HG03066 (cell line): Measurements from ENCODE around the gene ACHE.

Experiments used
- ATAC-seq: cut with Tn5 transposase; IDR thresholded peaks from one replicate; pipeline ENCODE4 v1.9.1; 2021; ENCODE audit warnings: low read depth; ENCODE audit not compliant: unreplicated experiment

The ACHE gene

DNA sequence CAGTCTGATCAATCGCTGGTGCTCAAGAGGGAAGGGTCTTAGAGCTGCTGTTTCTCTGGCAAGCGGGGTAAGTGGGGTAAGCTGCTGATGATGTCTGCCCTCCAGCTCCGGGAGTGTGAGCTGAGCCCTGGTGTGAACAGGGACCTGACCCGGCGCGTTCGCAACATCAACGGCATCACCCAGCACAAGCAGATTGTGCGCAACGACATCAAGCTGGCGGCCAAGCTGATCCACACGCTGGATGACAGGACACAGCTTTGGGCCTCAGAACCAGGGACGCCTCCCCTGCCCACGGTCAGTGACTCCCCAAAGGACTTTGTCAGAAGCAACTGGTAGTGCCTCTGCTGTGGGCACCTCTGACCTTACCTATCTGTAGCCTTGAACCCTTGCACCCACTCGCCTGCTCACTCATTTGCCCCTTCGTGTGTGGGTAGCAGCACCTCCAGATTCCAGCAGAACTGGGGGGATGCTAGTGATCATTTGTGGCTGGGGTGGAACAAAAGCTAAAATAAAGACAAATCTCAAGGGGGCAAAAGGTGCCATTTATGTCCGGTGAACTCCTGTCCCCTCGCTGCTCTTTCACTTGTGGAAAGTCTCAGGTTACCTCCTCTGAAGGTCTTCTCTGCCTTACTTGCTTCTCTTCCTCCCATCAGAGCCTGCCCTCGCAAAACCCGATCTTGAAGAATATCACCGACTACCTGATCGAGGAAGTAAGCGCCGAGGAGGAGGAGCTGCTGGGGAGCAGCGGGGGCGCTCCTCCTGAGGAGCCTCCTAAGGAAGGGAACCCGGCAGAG lies 9.3 kb downstream of the ACHE start:
- no peak for ATAC-seq

DNA sequence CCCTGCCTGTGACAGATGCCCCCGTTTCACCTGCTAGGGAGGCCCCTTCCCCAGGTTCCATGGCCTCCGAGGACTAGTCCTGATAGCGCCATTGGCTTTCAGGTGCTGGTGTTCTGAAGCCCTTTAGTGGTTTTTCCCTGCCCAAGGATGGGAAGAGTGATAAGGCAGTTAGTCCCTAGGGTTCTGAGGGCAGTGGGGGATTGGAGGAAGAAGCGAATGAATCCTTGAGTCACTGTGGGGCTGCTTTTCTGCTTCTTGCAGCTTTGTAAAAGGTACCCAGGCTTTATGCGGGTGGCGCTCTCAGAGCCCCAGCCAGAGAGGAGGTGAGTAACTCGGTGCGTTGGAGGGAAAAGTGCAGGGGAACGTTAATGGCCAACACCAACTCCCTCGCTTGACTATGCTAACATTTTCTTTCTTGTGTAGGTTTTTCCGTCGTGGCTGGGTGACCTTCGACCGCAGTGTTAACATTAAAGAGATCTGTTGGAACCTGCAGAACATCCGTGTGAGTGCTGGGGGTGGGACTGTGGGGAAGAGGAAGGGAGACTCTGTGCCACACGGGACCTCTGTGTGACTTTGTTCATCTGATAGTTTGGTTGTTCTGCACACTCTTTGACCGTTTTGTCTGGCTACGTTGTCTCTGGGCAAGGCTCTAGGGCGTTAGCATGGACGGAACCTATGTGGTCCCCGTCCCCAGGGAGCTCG lies 10.1 kb downstream of the ACHE start:
- ATAC-seq: no peak

DNA sequence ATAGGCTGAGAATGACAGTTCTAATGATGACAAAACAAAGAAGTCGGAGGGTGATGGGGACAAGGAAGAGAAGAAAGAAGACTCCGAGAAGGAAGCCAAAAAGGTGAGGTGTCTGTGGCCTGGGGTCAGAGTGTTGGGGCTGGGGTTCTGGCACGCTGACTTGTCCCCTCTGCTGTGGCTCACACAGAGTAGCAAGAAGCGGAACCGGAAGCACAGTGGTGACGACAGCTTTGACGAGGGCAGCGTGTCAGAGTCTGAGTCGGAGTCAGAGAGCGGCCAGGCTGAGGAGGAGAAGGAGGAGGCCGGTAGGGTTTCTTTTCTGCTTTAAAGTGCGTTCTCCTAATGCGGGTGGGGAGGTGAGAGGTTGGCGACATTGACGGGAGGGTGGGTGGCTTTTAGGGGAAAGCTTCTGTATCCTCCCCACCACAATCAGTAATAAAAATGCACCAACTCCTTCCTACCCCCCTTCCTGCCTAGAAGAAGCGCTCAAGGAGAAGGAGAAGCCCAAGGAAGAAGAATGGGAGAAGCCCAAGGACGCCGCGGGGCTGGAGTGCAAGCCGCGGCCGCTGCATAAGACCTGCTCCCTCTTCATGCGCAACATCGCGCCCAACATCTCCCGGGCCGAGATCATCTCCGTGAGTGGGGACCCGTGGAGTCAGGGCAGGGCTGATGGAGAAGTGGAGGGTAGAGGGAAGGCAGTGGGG lies 10.8 kb downstream of the ACHE start:
- no peak for ATAC-seq

DNA sequence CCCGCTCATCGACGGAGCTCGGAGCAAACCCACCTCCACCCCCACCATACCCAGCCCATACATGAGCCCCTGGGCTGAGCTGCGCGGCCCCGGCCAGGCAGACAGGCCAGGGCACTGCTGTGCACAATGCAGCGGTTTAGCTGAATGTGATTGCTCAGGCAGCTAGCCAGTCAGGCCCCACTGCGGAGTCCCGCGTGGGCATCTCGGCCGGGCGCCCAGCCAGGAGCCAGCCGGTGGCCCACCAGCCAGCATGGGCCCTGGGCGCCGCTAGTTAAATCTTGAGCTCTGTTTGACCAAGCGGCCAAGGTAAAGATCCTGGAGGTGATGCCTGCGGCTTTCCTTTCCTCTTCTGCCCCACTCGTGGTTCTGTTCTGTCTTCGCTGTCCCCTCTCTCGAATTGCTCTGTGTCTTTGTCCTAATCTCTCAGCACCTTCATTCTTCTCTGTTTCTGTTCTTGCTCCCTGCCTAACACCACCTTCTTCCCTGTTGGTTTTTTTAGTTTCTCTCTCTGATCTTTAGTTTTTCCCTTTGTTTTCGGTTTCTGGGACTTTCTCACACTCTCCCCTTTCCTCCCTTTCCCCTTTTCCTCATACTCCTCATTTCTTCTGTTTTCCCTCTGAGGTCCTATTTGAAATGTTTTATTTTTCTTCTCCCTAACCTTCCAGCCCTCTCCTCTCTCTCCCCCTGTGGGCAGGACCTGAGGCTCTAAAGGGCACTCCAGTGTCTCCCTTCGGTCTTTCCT lies 12.7 kb downstream of the ACHE start:
- no peak for ATAC-seq

DNA sequence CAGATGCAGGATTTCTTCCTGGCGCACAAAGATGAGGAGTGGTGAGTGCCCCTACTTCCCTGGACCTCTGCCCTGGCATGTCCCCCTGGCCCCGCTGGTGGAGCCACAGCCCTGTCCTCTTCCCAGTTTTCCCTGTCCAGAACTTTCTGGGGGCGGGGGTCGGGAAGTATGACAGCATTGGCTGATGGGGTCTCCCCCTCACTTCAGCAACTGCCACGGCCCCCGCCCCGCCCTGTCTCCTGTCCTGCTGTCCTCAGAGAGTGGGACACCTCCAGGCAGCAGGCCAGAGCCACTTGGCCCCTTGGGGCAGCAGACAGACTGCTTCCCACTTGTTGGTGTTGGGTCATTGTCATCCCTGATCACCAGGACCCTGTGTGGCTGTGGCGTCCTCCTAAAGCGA lies 13.5 kb downstream of the ACHE start:
- ATAC-seq: no peak

DNA sequence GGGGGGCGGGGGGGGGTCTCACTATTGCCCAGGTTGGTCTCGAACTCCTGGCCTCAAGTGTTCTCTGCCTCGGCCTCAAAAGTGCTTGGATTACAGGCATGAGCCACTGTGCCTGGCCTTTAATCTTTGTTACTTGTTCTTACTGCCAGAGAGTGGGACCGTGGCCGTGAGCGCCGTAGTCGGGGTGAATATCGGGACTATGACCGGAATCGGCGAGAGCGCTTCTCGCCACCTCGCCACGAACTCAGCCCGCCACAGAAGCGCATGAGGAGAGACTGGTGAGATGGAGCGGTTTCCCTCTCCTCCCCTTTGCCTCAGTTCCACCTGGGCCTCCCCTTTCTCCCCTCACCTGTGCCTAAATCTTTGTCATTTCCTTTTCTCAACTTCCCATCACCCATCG lies 14.6 kb downstream of the ACHE start:
- no peak for ATAC-seq

DNA sequence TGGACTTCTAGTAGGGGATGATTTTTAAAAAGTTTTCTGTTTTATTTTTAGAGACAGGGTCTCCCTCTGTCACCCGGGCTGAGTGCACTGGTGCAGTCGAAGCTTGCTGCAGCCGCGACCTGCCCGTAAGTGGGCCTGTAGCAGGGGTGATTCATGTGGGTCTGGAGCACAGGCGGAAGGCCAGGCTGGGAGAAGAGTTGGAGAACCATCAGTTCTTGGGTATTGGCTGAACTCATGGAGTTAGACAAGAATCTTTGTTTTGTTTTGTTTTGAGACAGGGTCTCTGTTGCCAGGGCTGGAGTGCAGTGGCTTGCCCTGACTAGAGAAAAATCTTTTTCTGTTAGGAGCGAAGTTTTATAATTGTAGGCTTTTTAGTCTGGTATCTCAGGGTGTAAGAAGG lies 15.0 kb downstream of the ACHE start:
- ATAC-seq: no peak

DNA sequence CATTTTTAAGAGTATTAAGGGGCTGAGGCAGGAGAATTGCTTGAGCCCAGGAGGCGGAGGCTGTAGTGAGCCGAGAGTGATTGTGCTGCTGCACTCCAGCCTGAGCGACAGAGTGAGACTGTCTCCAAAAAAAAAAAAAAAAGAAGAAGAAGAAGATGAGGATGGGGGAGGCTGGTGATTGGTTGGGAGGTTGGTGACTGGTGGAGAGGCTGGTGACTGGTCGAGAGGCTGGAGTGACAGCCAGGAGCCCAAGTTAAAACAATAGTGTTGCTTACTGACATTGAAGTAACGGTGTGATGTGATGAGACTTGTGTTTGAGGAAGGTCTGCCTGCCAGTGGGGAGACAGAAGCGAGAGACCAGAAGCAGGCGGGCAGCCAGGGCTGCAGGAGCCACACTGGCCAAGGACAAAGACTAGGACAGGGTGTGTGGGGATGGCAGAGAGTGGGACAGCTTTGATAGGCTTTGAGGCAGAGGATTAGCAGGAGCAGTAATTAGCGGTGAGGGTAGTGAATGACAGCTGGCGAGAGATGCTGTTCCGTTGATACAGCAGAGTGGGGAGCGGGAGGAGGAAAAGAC lies 15.9 kb downstream of the ACHE start:
- ATAC-seq: no peak

DNA sequence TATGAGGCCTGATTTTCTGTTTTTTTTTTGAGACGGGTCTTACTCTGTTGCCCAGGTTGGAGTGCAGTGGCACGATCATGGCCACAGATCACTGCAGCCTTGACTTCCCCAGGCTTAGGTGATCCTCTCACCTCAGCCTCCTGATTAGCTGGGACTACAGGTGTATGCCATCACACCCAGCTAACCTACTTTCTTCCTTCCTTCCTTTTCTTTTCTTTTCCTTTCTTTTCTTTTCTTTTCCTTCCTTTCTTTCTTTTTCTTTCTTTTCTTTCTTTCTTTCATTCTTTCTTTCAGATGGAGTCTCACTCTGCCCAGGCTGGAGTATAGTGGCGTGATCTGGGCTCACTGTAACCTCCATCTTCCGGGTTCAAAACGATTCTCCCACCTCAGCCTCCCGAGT lies 17.0 kb downstream of the ACHE start:
- ATAC-seq: no peak

DNA sequence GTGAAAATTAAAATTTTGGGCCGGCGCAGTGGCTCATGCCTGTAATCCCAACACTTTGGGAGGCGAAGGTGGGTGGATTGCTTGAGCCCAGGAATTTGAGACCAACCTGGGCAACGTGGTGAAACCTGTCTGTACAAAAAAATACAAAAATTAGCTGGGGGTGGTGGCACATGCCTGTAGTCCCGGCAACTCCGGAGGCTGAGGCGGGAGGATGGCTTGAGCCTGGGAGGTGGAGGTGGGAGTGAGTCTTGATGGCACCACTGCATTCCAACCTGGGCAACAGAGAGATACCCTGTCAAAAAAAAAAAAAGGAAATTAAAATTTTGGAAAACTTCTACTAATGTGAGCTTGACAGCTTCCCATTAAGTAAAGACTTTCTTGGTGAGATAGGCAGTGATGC lies 17.7 kb downstream of the ACHE start:
- ATAC-seq: no peak

DNA sequence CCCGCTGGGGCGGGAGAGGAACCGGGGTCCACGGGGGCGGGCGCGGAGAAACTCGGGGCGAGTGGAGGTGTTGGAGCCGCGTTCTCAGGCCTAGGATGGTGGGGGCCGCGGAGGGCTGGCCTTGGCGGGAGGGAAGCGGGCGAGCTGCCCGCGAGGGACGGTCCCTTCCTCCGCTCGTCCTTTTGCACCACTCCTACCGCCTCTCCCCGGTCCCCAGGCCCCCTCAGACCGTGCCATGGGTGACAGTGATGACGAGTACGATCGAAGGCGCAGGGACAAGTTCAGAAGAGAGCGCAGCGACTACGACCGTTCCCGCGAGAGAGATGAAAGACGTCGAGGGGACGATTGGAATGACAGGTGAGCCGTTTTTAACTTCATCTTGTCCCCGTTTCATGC lies 20.3 kb downstream of the ACHE start:
- ATAC-seq: peak; percentile 27

DNA sequence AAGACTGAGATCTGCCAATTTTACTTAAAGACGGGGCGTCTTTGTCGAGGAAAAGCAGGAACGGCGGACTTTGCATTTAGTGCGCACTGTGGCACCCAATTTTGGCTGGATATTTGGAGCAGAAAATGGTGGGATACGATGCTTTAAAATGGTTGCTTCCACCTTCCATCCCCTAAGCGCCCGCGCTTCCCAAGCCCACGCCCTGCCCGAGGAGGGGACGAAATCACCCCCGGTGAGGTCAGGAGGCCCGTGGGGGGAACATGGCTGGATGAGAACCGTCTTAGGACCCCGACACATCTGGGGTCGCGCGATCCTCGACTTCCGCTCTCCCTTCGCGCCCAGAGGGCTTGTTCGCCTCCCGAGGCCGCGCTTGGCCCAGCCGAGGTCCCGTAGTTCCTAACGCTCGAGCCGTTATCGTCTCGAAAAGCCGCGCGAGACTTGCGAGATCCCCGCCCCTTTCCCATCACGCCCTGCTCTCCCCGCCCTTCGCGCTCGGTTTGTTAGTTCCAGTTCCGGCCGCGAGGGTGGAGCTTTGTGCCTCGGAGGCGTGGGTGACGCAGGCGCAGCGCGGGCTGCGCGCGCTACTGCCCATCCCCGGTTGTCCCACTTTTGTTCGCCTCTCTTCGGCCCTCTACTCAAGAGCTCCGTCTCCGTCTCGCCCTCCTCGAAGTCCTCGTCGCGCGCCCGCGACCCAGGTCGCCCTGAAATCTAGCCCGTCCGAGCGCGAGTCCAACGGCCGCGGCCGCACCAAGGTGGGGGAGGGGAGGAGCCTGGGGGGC lies 20.9 kb downstream of the ACHE start, which contains the start of gene SRRT:
TSS of gene SRRT (plus strand) at position 527 of the 779 bp plus-strand sequence. CDS start 488 bp downstream, outside the sequence.
- ATAC-seq: peak; percentile 91

DNA sequence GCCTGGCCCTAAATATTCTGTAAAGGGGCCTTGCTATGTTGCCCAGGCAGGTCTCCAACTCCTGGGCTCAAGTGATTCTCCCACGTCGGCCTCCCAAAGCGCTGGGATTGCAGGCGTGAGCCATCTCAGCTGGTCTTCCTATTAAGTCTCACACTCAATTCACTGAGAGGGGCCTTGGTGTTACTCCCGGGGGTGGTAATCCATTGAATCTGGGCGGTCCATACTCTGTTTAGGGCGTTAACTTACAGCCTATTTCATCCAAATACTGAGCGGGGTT lies 21.4 kb downstream of the ACHE start:
- no peak for ATAC-seq

DNA sequence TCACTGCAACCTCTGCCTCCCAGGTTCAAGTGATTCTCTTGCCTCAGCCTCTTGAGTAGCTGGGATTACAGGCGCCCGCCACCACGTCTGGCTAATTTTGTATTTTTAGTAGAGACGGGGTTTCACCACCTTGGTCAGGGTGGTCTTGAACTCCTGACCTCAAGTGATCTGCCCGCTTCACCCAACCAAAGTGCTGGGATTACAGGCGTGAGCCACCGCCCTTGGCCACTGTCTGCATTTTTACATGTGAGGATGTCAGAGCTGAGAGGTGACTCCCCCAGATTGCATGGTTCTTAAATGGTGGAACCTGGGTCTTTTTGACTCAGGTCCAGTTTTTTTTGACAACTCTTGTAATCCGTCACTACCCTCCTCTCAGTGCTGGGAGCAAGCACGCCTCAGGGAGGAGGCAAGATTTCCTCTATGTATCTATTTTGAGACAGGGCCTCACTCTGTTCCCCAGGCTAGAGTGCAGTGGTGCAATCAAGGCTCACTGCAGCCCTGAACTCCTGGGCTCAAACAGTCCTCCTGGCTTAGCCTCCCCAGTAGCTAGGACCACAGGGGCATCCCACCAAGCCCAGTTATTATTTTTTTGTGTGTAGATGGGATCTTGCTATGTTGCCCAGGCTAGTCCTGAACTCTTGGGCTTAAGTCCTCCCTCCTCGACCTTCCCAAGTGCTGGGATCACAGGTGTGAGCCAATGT lies 21.9 kb downstream of the ACHE start:
- ATAC-seq: no peak

DNA sequence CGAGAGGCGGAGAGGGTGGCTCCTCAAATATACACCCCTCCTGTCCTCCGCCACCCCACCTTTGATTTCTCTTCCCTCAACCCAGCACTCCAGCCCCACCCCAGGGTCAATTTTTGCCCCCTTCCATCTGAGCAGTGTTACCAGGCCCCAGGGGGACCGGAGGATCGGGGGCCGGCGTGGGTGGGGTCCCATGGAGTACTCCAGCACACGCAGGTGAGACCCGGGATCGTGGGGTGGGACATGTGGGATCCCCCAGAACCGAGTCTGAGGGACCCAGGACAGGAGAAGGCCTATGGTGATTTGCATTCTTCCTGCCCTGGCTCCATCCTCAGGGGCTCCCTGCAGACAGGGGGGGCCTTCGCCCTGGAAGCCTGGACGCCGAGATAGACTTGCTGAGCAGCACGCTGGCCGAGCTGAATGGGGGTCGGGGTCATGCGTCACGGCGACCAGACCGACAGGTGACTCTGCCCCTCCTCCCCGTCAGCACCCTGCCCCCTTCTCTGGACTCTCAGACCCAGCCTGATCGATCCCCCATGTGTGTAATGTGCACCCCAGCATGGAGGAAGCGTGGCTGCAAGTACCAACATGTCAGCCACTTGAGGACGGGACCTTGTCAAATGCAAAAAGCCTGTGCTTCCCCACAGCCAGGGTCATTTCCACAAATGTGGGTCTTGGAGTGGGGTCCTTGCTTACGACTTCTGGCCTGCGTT lies 27.8 kb downstream of the ACHE start:
- ATAC-seq: peak; percentile 20

DNA sequence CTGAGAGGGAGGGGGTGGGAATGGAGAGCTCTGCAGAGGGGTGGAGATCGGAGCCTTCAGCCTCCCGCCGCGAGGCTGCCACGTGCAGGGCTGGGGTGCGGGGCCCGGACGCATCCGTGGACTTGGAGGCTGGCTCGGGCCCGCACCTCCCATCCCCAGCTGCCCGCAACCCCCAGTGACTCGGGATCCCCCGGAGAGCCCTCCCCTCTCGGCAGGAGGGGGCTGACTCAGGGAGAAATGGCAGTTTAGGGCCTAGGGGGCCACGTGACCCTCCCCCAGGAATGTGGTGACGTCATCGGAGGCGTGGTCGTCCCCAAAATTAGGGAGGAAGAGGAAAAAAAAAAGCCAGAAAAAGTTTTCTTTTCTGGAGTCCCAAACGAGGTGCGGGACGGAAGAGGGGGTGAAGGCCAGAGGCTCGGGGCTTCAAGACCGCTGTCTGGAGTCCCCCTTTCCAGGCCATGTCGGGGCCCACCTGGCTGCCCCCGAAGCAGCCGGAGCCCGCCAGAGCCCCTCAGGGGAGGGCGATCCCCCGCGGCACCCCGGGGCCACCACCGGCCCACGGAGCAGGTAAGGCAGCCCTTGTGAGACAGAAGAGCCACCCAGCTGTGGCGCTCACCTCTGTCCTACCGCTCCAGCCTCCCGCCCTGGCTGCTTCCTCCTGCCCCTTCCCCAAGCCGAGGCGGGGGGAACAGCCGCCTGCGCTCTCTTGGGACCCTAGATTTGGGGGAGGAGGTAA lies 28.5 kb downstream of the ACHE start, which contains the start of gene TRIP6:
TSS of gene TRIP6 (plus strand) at position 348 of the 736 bp plus-strand sequence. CDS start at position 459, 111 bp downstream.
- ATAC-seq: peak; percentile 50

DNA sequence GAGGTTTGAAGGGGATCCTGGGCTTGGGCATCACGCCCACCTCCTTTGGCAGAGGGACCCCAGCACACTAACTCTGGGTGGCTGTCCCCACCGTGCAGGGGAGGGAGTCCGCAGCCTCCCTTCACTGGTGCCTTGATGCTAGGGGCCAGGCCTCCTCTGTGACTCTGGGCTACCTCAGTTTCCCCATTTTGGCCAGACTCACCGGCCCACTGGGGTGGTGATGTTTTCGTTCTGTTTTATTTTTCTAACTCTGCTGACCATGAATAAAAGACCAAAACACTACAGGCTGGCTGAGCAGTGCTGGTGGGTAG lies 29.0 kb downstream of the ACHE start:
- no peak for ATAC-seq
